ENCODE measurements around the gene KLHL6.

KLHL6 gene

GRCh38 chr3:183503746-183504145 lies 51.8 kb downstream of the KLHL6 start:
- no peak for DNase-seq

GRCh38 chr3:183502237-183503181 lies 53.0 kb downstream of the KLHL6 start:
- no peak for DNase-seq

- no peak for DNase-seq
Observed at GRCh38 chr3:183500981-183501704, 54.4 kb downstream of the KLHL6 start.

- no peak for DNase-seq
Observed at GRCh38 chr3:183500319-183500718, 55.2 kb downstream of the KLHL6 start.

- DNase-seq, result no peak
Observed at GRCh38 chr3:183498634-183499033, 56.9 kb downstream of the KLHL6 start.

GRCh38 chr3:183497313-183497712 lies 58.2 kb downstream of the KLHL6 start:
- DNase-seq, result no peak

- DNase-seq, result no peak
Observed at GRCh38 chr3:183496311-183496710, 59.2 kb downstream of the KLHL6 start.

GRCh38 chr3:183494341-183494740 lies 61.2 kb downstream of the KLHL6 start:
- no peak for DNase-seq

- no peak for DNase-seq
Observed at GRCh38 chr3:183493296-183494045, 62.0 kb downstream of the KLHL6 start.

GRCh38 chr3:183492849-183493179 lies 62.7 kb downstream of the KLHL6 start:
- no peak for DNase-seq

GRCh38 chr3:183491923-183492848 lies 63.3 kb downstream of the KLHL6 start:
- DNase-seq, result no peak

- no peak for DNase-seq
Observed at GRCh38 chr3:183491109-183491922, 64.2 kb downstream of the KLHL6 start.

GRCh38 chr3:183490653-183491052 lies 64.9 kb downstream of the KLHL6 start:
- DNase-seq, result no peak

GRCh38 chr3:183490211-183490601 lies 65.3 kb downstream of the KLHL6 start:
- no peak for DNase-seq

GRCh38 chr3:183489455-183490210 lies 65.9 kb downstream of the KLHL6 start:
- no peak for DNase-seq

GRCh38 chr3:183488343-183488742 lies 67.2 kb downstream of the KLHL6 start:
- DNase-seq, result no peak

GRCh38 chr3:183487896-183488295 lies 67.6 kb downstream of the KLHL6 start:
- no peak for DNase-seq

- DNase-seq, result no peak
Observed at GRCh38 chr3:183487016-183487415, 68.5 kb downstream of the KLHL6 start.

GRCh38 chr3:183486472-183486871 lies 69.0 kb downstream of the KLHL6 start:
- no peak for DNase-seq

GRCh38 chr3:183485585-183485984 lies 69.9 kb downstream of the KLHL6 start:
- no peak for DNase-seq

- DNase-seq, result no peak
Observed at GRCh38 chr3:183485093-183485492, 70.4 kb downstream of the KLHL6 start.
